GM21381 (cell line): ENCODE results near the gene CELF4.

Experiments used
- ATAC-seq: cut with Tn5 transposase; IDR thresholded peaks from one replicate; pipeline ENCODE4 v1.9.1; 2021; ENCODE audit warnings: mild to moderate bottlenecking, moderate library complexity; ENCODE audit not compliant: unreplicated experiment

Gene CELF4

GRCh38 chr18:37247497-37248161 is 318.0 kb downstream of the CELF4 start:
- ATAC-seq, result no peak

GRCh38 chr18:37246779-37247340 is 318.7 kb downstream of the CELF4 start:
- no peak for ATAC-seq

GRCh38 chr18:37244618-37245017 is 321.0 kb downstream of the CELF4 start:
- ATAC-seq, result no peak

GRCh38 chr18:37243741-37244140 is 321.9 kb downstream of the CELF4 start:
- ATAC-seq, result no peak

GRCh38 chr18:37242826-37243560 is 322.6 kb downstream of the CELF4 start:
- ATAC-seq, result no peak

- ATAC-seq, result no peak
Observed at GRCh38 chr18:37242091-37242490, 323.5 kb downstream of the CELF4 start.

- ATAC-seq, result no peak
Observed at GRCh38 chr18:37238282-37239108, 327.1 kb downstream of the CELF4 start.

- ATAC-seq, result no peak
Observed at GRCh38 chr18:37235583-37235982, 330.0 kb downstream of the CELF4 start.

GRCh38 chr18:37231251-37231650 is 334.3 kb downstream of the CELF4 start:
- no peak for ATAC-seq

GRCh38 chr18:37230768-37231167 is 334.8 kb downstream of the CELF4 start:
- no peak for ATAC-seq

GRCh38 chr18:37225279-37225678 is 340.3 kb downstream of the CELF4 start:
- no peak for ATAC-seq

GRCh38 chr18:37222999-37223378 is 342.6 kb downstream of the CELF4 start:
- ATAC-seq, result no peak

- ATAC-seq, result no peak
Observed at GRCh38 chr18:37222354-37222998, 343.1 kb downstream of the CELF4 start.

GRCh38 chr18:37219257-37219656 is 346.3 kb downstream of the CELF4 start:
- no peak for ATAC-seq

GRCh38 chr18:37218022-37218590 is 347.5 kb downstream of the CELF4 start:
- ATAC-seq, result no peak

GRCh38 chr18:37210781-37211180 is 354.8 kb downstream of the CELF4 start:
- no peak for ATAC-seq

- ATAC-seq, result no peak
Observed at GRCh38 chr18:37207343-37207742, 358.3 kb downstream of the CELF4 start.

GRCh38 chr18:37199741-37200140 is 365.9 kb downstream of the CELF4 start:
- no peak for ATAC-seq
